Hepatocyte (in vitro differentiated cells): ENCODE measurements around the gene MRTFB.

Experiments used
- EZH2 ChIP-seq: fragments of 200-600 bp; sonication (generic); IDR thresholded peaks from 2 replicates; pipeline ENCODE4 v1.6.1; 2016; ENCODE audit warnings: antibody characterized with exemption, mild to moderate bottlenecking, borderline replicate concordance
- TF ChIP-seq, protein P1 (sequence below): fragments of 200-600 bp; sonication (generic); IDR thresholded peaks from 2 replicates; pipeline ENCODE4 v1.5.1; 2016; ENCODE audit warnings: antibody characterized with exemption, mild to moderate bottlenecking; ENCODE audit not compliant: poor library complexity

GRCh38 chr16:14314116-14314515 is 243.0 kb downstream of the MRTFB start:
- TF ChIP-seq, protein P1, sequence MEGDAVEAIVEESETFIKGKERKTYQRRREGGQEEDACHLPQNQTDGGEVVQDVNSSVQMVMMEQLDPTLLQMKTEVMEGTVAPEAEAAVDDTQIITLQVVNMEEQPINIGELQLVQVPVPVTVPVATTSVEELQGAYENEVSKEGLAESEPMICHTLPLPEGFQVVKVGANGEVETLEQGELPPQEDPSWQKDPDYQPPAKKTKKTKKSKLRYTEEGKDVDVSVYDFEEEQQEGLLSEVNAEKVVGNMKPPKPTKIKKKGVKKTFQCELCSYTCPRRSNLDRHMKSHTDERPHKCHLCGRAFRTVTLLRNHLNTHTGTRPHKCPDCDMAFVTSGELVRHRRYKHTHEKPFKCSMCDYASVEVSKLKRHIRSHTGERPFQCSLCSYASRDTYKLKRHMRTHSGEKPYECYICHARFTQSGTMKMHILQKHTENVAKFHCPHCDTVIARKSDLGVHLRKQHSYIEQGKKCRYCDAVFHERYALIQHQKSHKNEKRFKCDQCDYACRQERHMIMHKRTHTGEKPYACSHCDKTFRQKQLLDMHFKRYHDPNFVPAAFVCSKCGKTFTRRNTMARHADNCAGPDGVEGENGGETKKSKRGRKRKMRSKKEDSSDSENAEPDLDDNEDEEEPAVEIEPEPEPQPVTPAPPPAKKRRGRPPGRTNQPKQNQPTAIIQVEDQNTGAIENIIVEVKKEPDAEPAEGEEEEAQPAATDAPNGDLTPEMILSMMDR: no peak
- no peak for TF ChIP-seq EZH2
